GM12872 (cell line): ENCODE measurements around the gene MICALL2.
A peak's percentile ranks its signal among the peaks of the same experiment; 100 is the strongest.

ENCODE experiments used
- CTCF ChIP-seq: IDR thresholded peaks from 3 replicates; pipeline ENCODE4 v1.5.1; 2011; ENCODE audit warnings: low read depth, mild to moderate bottlenecking, low read length, moderate library complexity; ENCODE audit not compliant: insufficient read depth

Gene MICALL2

GRCh38 chr7:1439373-1440363 is 19.6 kb downstream of the MICALL2 start:
- 0 out of 3 replicates have a peak, but pooled peaks have one; percentile 5 for TF ChIP-seq CTCF

- no peak for TF ChIP-seq CTCF
Measured at GRCh38 chr7:1438821-1439220, 20.4 kb downstream of the MICALL2 start.

DNA sequence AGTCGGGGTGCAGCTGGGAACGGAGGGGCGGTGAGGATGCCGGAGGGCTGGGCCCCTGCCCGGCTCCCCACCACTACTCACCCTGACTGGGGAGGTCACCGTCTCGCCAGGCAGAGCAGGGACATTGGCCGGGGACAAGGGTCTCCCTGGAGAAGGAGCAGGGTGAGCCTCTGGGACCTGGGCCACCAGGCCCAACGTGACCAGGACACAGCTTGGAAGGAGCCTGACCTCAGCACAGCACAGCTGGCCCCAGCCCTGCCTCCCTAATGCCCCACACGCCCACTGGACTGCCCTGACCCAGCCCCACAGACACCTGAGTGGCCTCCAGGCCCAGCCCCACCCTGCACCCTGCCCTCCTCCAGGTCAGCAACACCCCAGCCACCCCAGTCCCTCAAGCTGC is 21.1 kb downstream of the MICALL2 start:
- no peak for TF ChIP-seq CTCF

DNA sequence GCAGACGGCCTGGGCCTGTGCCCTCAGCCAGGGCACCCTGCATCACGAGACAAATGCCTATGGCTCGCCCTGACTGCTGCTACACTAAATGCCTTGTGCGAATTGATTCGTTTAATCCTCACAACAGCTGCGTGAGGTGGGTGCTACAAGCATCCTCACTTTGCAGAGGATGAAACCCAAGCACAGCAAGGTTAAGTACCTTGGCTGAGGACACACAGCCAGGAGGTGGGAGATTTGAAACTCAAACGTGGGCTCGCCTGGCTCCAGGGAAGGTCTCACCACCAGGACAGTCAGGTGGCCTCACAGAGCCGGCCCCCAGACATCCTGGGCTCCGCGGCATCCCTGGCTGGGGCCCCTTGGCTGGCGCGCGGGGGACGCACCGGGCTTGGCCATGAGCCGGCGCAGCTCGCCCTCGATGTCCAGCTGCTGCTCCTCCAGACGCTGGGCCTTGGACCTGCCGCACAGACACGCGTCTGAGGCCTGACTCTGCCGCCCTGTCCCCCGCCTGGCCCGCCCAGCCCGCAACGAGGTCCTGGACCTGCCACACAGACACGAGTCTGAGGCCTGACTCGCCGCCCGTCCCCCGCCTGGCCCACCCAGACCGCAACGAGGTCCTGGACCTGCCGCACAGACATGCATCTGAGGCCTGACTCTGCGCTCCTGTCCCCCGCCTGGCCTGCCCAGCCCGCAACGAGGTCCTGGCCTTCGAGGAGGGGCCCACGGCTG is 22.0 kb downstream of the MICALL2 start:
- no peak for TF ChIP-seq CTCF

DNA sequence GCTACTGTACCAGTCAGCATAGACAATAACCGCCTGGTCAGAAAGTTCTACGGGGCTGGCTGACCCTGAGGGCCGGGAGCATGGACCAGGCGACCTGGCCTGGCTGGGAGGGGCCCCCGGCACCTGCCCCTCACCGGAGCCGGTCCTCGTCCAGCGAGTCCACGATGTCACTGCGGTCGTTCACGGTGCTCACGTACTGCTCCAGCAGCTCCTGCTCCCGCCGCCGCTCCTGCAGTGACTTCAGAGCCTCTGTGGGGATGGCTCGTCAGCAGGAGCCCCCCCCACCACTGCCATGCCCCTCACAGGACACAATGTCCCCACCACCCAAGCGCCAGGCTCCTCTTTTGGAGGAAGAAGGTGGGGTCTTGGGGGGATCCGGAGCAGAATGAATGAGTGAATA is 22.7 kb downstream of the MICALL2 start:
- no peak for TF ChIP-seq CTCF

DNA sequence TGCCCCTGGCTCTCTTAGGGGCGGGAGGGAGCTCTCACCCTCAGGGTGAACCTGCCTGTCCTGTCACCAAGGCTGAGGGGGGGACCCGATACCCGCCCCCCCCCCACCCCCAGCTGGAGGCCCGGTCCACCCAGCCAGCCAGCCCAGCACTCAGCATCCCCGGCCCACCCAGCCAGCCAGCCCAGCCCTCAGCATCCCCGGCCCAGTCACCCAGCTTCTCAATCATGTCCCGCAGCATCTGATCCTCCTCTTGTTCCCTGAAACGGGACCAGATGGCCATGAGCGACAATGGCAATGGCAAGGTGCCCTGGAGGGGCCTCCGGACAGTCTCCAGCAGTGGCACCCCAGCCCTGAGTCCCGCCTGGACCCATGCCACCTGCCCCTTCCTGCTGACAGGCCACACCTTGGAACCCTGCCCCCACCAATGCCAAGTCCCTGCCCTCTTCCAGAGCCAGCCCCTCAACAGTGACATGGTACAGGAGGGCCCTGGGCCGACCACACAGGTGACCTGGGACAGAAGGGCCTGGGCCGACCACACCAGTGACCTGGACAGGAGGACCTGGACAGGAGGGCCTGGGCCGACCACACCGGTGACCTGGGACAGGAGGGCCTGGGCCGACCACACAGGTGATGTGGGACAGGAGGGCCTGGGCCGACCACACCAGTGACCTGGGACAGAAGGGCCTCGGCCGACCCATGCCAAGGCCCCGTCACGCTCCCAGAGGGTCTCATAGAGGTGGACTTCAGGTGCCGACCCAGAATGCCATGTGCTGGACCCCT is 24.2 kb downstream of the MICALL2 start:
- TF ChIP-seq CTCF: no peak
